HL-60/S4 (cell line): ENCODE data around the gene PSD4.

ENCODE experiments used
- in situ Hi-C: fragments of 300-500 bp; cut with MboI; formaldehyde crosslinking; loops from 2 replicates; pipeline ENCODE4 v1.14.3; 2022; ENCODE audit warnings: low sequenced_read_pairs

PSD4 gene

DNA sequence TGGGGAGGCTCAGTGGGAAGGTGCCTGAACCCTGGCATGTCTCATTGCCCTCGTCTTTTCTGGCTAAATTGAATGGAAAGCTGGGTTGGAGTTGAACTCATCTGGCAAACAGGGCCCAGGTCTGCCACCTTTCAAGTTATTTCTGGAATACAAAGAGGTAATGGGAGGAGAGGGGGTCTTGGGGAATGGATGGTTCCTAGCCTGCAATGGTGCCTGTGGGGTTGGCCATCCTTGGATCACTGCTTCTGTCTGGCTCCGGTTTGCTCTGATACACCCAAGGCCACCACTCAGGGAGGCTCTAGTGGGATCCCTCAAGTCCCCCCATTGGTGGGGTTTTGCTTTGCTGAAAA lies 45.3 kb downstream of the PSD4 start:
- in situ Hi-C loops, result no loop called here

DNA sequence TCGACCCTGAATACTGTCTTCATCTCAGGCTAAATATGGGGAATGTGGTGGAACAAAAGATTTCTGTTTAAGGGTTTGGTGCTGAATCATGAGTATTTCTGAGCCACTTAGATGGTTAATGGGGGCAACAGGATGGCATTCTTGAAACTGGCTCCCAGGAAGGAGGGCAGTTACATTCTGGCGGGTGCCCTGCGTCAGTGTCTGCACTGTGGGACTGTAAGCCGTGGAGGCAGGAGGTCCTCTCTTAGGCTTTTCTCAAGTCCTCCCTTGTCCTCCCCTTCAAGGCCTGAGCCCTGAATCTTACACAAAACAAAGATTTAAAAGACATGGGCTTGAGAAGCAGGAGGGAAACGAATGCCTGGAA lies 45.7 kb downstream of the PSD4 start:
- in situ Hi-C loops, result no loop called here

DNA sequence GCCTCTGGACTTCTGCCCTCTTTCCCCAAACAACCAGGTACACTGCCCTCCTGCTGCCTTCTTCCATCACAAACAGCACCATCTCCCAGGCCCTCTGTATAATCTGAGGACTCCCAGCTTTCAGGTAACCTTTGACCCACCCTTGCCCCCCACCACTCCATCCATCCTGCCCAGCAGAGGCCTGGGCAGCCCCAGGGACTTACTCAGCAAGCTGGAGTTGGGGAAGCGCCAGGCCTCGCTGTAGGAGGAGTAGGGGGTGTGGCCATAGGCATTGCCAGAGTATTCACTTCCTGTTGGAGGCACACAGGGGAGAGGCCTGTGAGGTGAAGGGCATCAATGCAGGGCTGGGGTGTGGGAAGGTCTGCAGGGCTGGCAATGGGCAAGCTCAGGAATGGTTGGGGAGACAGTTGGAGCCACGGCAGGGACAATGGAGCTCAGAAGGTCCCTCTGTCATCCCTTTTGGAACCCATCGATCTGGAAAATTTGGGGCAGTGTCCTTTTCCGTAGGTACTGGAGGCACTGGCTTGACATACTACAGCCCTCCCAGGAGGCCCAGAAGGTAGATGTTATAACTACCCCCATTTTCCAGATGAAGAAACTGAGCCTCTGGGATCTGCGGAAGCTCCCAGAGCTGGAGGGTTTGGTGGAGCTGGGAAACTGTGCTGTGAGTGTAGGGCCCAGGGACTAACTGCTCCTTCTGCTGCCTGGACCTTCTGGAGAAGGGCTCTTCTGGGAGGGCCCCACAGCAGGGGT lies 46.3 kb downstream of the PSD4 start:
- in situ Hi-C loops, result no loop called here

GRCh38 chr2:113220970-113221708 lies 47.4 kb downstream of the PSD4 start:
- in situ Hi-C loops, result no loop called here

- in situ Hi-C loops, result no loop called here
Measured at GRCh38 chr2:113221846-113222245, 48.1 kb downstream of the PSD4 start.

DNA sequence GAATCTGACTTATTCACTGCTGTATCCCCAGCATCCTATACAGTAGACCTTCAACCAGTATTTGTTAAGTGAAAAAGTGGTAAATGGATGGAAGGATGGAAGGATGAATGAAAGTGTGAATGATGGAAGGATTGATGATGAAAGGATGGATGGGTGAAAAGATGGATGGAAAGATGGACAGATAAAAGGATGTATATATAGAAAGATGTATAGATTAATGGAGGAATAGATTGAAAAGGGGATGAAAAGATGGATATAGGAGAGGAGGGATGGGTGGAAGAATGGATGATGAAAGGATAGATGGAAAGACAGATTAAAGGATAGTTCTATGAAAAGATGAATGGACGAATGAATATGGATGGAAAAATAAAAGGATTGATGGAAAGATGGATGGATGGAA lies 50.0 kb downstream of the PSD4 start:
- in situ Hi-C loops, result no loop called here

- in situ Hi-C loops, result no loop called here
Measured at GRCh38 chr2:113224647-113225236, 51.0 kb downstream of the PSD4 start.

DNA sequence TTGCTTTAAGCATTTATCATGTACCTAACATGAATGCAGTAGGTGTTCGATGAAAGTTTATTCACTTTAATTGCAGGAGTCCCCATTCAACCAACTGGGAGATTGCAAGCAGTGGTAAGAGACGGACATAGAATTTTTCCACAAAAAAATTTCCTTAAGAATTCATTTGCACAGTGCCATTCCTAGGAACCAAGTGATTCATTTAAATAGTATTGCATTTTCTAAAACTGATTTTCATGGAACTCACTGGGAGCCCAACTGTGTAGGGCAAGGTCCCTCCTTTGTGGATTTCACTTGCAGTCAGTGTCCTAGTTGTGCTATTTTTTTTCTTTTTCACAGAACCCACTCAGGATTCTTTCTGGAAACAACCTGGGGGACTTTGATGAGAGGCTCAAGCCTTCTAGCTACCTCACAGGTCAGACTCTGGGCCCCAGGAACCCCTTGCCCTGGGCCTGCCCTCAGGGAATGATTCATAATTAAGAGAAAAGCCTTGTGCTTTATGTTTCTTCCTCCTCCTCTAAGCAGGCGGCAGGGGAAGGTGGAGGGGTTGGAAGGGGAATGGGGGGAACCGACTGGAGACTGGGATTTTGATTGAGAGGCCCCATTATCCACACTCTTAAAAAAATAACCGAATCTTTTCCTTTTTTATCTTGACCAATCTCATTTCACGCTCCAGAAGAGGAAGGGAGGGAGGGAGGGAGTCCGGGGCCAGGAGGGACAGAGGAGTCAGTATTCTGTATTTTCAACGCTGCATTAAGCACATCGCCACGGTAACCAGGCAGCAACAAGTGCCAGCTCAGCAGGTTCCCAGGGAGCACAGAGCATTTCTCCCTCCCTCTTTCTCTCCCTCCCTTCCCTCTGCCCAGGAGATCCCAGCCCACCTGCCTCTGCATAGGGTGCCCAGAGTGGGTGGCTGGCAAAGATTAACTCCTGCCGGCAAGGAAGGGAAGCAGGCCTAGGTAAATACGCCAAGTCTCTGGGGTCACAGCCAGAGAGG lies 51.8 kb downstream of the PSD4 start:
- in situ Hi-C loops, result no loop called here

DNA sequence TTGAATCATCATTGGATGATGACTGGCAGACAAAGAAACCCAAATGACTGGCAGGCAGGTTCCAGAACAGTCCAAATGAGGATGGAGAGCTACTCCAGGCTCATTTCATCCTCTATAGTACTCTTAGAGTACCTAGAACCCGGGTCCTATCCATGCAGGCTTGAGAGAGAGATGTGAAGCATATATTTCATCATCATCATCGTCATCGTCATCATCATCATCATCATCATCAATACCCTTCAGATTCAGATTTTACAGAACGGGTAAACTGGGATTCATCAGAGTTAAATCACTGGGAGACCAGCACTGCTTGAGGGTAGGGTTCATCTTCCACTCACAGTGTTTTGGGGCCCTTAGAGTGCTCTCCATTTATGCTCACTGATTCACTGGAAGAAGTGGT lies 52.7 kb downstream of the PSD4 start:
- in situ Hi-C loops, result no loop called here

DNA sequence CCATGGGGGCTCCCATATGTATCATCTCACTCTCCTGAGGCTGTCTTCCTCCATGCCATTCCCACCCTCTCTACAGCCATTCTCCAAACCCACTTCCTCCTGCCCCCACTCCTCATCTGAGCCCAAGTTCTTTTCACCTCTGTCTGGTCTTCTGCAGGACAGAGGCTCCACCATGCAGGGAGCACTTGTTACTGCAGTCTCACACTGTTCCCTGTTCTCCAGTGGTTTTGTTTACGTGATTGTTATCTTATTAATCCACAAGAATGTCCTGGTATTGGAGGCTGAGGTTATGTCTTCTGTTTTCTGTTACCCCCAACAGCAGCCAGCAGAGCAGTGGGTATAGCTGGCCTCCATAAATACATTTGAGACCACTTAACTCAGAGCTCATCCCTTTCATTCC lies 53.5 kb downstream of the PSD4 start:
- in situ Hi-C loops, result no loop called here

- in situ Hi-C loops, result no loop called here
Measured at GRCh38 chr2:113227698-113228097, 53.9 kb downstream of the PSD4 start.

DNA sequence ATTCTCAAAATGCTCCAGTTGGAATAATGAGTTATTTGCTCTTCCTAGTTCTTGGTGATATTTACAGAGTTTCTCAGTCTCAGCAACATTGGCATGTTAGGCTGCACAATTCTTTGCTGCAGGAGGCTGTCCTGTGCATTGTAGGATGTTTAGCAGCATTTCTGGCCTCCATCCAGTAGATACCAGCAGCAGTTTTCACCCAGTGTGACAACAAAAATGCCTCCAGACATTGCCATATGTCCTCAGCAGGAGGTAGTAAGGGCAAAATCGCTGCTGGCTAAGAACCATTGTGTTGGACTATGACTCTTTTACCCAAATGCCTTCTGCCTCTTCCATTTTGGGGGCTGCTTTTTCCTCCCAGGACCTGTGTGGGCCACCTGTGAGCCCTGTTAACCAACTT lies 54.6 kb downstream of the PSD4 start:
- in situ Hi-C loops, result no loop called here

DNA sequence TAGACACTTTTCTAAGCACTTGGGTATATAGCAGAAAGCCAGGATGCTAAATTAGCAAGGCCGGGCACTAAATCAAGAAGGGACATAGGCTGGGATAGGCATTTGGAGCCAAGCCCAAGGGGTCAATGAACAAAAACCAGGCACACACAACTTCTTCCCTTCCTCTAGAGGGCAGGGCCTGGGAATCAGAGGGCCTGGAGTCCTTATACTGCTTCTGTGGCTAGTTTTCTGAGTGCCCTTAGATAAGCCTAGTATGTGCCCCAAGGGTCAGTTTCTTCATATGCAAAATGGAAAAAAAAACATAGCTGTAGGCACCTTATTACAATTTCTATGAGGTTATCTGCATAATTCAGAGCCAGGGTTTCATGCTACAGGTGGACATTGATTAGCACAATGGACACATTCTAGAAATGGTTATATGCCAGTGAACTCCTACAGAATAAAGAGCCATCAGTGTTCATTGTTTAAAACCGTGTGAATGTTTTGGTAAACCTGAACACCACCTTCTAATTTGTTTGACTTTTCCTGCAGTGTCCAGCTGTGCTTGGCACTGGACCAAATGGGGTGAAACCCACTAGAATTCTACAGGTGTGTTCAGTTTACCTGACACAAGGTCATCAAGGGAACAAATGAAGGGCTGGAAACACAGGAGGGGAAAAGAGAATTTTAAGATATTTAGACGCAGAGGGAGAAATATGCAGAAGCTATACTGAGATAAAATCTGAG lies 55.4 kb downstream of the PSD4 start:
- in situ Hi-C loops, result no loop called here

DNA sequence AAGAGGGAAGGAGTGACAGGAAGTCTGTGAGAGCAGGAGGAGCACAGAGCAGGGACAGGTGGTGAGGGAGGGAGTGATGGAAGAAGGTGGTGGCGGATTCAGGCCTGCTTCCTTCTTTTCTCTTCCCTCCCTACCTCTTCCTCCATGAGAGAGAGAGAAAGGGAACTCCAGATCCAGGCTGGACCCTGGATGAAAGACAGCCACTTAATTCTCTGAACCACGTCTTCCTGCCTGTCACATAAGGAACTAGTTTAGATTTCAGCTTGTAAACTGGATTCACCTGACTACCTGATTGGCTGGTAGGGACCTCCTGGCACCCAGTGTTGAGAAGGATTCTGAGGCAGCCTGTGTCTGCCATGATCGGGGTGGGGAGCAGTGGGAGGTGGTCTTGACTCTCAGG lies 56.0 kb downstream of the PSD4 start:
- in situ Hi-C loops, result no loop called here

- in situ Hi-C loops, result no loop called here
Measured at GRCh38 chr2:113230531-113230930, 56.8 kb downstream of the PSD4 start.

- in situ Hi-C loops, result no loop called here
Measured at GRCh38 chr2:113231064-113231463, 57.3 kb downstream of the PSD4 start.

DNA sequence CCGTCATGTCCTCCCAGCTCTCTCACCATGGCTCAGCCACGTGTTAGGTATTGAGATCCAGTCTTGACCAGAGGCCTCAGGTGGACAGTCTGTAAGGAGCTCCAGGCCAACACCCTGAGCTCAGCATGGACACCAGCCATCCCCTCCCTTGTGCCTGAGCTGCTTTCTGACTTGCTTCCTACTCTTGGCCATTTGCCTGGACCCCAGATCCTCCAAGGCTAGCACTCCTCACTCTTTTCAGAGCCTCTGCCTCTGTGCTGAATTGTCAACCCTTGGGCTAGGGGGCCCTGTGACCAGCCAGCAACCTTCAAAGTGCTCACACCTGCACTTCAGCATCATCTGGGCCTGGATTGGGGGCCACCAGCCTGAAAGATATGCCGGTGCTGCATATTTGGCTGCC lies 58.4 kb downstream of the PSD4 start:
- in situ Hi-C loops, result no loop called here

- in situ Hi-C loops, result no loop called here
Measured at GRCh38 chr2:113232740-113233139, 59.0 kb downstream of the PSD4 start.

DNA sequence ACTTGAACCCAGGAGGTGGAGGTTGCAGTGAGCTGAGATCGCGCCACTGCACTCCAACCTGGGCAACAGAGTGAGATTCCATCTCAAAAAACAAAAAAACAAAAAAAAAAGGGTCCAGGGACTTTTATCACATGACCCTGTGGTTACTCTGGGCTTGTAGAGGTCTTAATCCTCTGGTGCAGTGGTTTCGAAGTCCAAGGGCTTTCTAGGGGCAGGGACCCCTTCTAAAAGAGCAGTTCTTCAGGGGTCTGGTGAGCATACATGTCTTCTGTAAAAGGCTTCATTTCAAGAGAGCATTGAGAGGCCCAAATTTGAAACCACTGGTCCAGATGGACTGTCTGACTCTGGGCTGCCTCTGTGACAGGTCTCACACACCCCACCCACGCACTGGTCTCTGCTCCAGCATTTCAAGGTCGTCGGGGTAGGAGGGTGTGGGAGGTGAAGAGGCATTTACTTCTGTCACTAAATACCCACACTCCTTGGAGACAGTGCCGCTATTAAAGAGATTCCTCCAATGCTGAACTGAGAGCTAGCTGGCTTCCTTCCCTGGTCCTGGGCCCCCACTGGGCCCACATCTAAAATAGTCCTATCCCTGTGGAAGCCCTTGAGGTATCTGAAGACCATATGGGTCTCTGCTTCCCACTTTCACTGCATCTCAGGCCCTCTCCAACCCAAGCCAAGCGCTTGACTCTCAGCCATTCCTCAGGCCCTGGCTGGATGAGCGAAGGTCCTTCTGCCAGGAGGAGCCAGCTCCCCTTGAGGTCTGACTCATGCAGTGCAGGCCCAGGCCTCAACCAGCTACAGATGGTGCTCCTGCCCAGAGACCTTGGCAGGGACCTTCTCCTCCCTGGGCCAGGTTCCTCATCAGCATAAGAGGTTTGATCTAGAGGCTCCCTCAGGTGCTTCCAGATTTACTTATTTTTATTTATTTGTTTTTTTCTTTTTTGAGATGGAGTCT lies 60.1 kb downstream of the PSD4 start:
- in situ Hi-C loops, result no loop called here
